Skeletal muscle satellite cell (primary cell): ENCODE data around the gene CUX1.
"Not testable (repeated sequence)": the region's sequence is repeated elsewhere in the genome, so short reads cannot be mapped to it uniquely, and the experiment has no call there.

ENCODE experiments used
- H3K27me3 ChIP-seq: 2 replicates; pipeline ENCODE4 v1.7.0; 2013; ENCODE audit warnings: low read length; ENCODE audit not compliant: control insufficient read depth, insufficient read depth
- H3K36me3 ChIP-seq: 2 replicates; pipeline ENCODE4 v1.7.0; 2013; ENCODE audit warnings: mild to moderate bottlenecking, control low read depth, low read length; ENCODE audit not compliant: insufficient read depth
- H3K4me1 ChIP-seq: 2 replicates; pipeline ENCODE4 v1.7.0; 2013; ENCODE audit warnings: low read length; ENCODE audit not compliant: control insufficient read depth, insufficient read depth
- H3K4me2 ChIP-seq: 2 replicates; pipeline ENCODE4 v1.7.0; 2013; ENCODE audit warnings: mild to moderate bottlenecking, low read length
- H3K4me3 ChIP-seq: 2 replicates; pipeline ENCODE4 v1.7.0; 2013; ENCODE audit warnings: low read length
- H3K9ac ChIP-seq: 2 replicates; pipeline ENCODE4 v1.7.0; 2013; ENCODE audit warnings: mild to moderate bottlenecking, low read depth, low read length, moderate library complexity
- H3K9me3 ChIP-seq: replicated peaks from 2 replicates; pipeline ENCODE4 v1.7.0; 2013; ENCODE audit warnings: mild to moderate bottlenecking, control low read depth, low read length

CUX1 gene

DNA sequence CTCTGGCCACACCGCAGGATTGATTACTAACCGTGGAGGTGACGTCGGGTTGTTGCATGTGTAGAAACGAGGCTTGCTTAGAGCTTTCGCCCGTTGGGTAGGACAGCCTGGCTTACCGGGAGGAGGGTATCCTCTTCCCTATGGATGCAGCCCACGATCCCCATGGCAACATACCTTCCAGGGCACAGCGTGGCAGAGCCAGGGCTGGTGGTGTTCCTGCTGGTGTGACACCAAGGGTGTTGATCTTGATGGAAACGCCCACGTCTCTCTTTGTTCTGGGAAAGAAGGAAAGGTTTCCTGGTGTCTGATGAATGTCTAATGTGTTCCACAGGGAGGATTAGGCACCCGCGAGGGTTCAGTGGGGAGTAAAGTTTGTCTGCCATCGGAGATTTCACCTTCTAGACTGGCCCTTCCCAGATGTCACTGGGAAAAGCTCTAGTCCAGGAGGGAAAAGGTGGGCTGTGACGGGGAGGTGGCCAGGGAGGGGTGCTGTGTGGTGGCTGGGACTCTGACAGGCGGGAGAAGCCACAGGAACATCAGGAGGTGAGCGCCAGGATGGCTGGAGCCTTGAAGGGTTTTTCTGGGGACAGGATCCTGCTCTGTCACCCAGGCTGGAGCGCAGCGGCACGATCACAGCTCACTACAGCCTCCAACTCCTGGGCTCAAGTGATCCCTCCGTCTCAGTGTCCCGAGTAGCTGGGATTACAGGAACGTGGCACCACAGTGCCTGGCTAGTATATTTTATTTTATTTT is 102.1 kb downstream of the CUX1 start:
- H3K4me1 ChIP-seq: peaks cover 10% of the 10 kb centered on the region
- no peak overlapping the region for H3K4me2 ChIP-seq
- no peak overlapping the region for H3K9ac ChIP-seq
- H3K36me3 ChIP-seq: peaks cover 29% of the 10 kb centered on the region
- no peaks in the 10 kb centered on the region for H3K9me3 ChIP-seq
- H3K4me3 ChIP-seq: no peak overlapping the region
- H3K27me3 ChIP-seq: no peaks in the 10 kb centered on the region

DNA sequence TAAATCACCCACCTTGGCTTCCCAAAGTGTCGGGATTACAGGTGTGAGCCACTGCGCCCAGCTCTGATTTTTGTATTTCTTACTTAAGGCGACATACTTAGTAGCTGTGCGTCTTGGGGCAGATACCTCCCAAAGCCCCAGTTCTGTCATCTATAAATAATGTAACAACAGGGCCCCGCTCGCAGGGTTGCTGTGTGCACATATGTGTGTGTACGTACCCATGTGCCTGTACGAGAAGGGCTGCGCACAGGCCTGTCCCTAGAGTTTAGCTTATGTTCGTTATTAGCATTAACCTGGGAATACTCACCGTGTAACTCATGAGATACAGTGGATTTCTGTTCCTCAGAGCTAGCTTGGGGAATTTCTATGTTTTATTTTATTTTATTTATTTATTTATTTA is 103.6 kb downstream of the CUX1 start:
- Histone ChIP-seq H3K4me2 (no peak overlapping the region), H3K4me1 (peaks cover 10% of the 10 kb centered on the region), H3K27me3 (no peaks in the 10 kb centered on the region), H3K4me3 (no peak overlapping the region), H3K9ac (no peak overlapping the region), H3K9me3 (no peaks in the 10 kb centered on the region), H3K36me3 (peaks cover 28% of the 10 kb centered on the region)

DNA sequence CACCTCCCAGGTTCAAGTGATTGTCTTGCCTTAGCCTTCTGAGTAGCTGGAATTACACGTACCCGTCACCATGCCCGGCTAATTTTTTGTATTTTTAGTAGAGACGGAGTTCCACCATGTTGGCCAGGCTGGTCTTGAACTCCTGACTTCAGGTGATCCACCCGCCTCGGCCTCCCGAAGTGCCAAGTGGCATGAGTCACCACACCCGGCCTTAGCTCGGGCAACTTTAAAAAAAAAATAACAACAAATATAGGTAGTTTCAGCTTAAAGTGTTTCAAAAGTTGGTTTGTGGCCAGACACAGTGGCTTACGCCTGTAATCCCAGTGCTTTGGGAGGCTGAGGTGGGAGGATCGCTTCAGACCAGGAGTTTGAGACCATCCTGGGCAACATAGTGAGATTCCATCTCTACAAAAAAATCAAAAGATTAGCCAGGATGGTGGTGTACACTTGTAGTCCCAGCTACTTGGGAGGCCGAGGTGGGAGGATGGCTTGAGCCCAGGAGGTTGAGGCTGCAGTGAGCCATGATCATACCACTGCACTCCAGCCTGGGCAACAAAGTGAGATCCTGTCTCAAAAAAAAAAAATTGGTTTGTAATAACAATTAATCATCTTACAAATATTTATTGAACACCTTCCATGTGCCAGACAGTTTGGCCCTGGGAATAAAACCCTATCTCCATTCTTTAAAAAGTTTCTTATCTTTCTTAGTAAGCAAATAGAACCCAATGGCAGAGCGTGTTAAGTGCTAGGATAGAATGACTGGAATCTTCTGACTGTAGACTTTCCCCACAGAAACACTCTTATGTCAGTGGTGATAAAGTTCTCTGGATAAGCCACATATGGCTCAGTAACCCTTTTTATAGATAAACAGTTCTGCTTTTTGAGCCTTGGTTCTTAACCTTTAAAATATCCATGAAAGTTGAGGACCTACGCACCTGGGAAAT is 104.4 kb downstream of the CUX1 start:
- not testable (repeated sequence) for H3K4me3 ChIP-seq, H3K4me2 ChIP-seq, H3K27me3 ChIP-seq, H3K9ac ChIP-seq, H3K9me3 ChIP-seq
- H3K4me1 ChIP-seq: peaks cover 10% of the 10 kb centered on the region
- peaks cover 21% of the 10 kb centered on the region for H3K36me3 ChIP-seq

DNA sequence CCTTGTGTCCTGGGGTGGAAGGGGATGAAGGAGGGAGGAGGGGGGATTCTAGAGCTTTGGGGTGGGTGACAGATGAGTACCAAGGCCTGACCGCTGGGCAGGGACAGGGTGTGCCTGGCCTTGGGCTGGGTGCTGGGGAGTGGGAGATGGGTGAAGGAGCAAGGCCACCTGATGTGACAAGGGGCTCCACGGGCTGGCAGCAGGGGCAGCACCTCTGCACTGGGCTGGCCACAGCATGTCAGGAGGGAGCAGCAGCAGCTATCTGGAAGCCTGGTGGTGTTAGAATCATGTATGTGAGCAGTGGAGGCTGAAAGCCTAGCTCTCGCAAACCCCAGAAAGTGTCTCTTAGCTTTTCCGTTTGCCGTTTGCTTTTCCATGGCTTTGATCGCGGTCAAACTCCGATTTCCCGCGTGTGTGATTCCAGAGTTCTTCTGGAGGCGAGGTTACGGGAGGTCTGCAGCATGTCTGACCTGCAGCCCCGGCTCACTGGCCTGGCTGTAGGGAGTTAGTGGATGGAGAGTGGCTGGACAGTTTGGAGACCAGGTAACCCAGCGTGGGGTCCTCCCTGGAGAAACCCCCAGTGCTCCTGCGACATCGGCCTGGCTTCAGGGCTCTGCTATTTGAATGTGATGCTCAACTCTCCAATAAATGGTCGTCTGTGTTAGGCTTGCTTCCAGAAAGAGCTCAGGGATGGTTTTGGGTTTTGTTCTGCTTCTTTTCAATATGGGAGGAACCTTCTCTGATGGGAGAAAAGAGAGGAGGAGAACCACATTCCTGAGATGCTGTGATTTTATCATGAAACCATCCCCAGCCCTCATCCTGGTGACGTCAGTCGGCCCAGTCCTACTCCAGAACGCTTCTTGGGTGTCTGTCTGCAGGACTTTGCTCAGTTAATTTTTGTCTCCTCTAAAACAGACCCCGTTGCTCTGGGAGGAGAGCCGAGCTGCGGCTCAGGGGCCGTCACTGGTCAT is 105.5 kb downstream of the CUX1 start:
- Histone ChIP-seq H3K4me2 (no peak overlapping the region), H3K9ac (no peak overlapping the region)

DNA sequence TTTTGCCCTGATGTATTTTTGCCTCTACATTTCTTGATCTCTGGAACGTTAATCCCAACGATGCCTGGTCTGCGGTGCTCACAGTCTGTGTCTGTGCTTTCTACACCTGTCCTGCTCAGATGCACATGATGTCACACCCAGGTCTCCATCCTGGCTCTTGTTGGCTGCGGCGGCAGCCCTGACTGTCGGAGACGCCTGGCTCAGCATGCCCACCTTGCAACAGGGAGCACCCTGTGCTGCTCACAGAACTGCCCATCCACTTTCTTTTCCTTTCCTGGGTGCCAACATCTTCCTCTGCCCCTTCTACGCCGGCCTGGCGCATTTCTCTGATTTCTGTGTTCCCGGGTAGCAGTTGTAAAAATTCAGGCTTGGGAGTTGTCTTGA is 106.2 kb downstream of the CUX1 start:
- Histone ChIP-seq H3K9me3 (no peaks in the 10 kb centered on the region), H3K27me3 (no peaks in the 10 kb centered on the region), H3K4me1 (peaks cover 10% of the 10 kb centered on the region), H3K9ac (no peak overlapping the region), H3K36me3 (peaks cover 9% of the 10 kb centered on the region), H3K4me2 (no peak overlapping the region), H3K4me3 (no peak overlapping the region)

More for the DNA sequence above, 105.5 kb downstream of the CUX1 start:
- peaks cover 10% of the 10 kb centered on the region for H3K4me1 ChIP-seq
- no peaks in the 10 kb centered on the region for H3K27me3 ChIP-seq
- H3K36me3 ChIP-seq: peaks cover 14% of the 10 kb centered on the region
- H3K9me3 ChIP-seq: no peaks in the 10 kb centered on the region
- no peak overlapping the region for H3K4me3 ChIP-seq

DNA sequence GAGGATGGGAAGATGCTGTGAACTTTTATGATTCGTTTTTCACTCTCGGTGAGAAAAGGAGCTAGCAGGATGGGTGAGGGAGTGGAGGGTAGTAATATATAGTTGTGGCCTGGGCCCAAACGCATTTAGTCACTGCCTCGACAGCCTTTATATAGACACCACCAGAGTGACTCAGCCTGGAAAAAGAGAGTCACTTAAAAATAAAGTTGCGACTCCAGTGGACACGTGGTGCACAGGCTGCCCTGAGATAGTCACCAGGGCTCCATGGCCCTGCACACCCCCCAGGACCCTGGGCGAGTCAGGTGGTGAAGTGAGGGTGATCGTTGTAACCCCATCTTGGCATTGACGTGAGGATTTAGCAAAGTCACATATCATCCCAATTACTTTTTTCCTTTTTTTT is 106.7 kb downstream of the CUX1 start:
- H3K36me3 ChIP-seq: peaks cover 6% of the 10 kb centered on the region
- H3K9ac ChIP-seq: no peak overlapping the region
- no peaks in the 10 kb centered on the region for H3K27me3 ChIP-seq
- no peak overlapping the region for H3K4me2 ChIP-seq
- H3K4me3 ChIP-seq: no peak overlapping the region
- H3K4me1 ChIP-seq: peaks cover 10% of the 10 kb centered on the region
- H3K9me3 ChIP-seq: no peaks in the 10 kb centered on the region

DNA sequence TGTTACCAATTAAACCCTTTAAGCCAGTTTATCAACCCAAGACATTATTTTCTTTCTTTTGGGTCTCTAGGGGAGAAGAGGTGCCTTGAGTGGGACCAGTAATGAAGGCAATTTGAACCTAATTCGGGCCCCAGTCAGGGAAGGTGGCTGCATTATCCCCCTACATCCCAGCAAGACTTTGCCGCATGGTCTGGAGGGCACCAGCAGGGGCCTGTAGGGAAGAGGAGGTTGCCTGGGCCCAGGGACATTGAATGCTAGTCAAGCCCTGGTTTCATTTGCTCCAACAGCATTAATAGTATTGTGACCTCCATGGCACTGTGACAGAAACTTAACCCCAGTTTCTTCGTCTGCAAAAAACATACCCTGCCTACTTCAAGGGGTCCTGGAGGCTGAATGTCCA is 108.8 kb downstream of the CUX1 start:
- no peaks in the 10 kb centered on the region for H3K9me3 ChIP-seq
- H3K9ac ChIP-seq: no peak overlapping the region
- H3K4me1 ChIP-seq: peaks cover 10% of the 10 kb centered on the region
- no peak overlapping the region for H3K4me3 ChIP-seq
- H3K36me3 ChIP-seq: no peaks in the 10 kb centered on the region
- no peak overlapping the region for H3K4me2 ChIP-seq
- H3K27me3 ChIP-seq: no peaks in the 10 kb centered on the region

DNA sequence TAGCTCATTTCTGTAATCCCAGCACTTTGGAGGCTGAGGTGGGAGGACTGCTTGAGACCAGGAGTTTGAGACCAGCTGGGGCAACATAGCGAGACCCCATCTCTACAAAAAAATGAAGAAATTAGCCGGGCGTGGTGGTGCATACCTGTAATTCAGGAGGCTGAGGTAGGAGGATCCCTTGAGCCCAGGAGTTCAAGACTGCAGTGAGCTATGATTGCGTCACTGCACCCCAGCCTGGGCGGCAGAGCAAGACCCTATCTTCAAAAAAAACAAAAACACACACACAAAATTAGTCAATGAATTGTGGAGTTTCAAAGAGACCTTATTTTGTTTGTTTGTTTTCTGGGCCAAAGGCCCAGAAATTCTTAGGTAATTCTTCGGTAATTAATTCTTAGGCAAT is 110.0 kb downstream of the CUX1 start:
- H3K27me3 ChIP-seq: no peaks in the 10 kb centered on the region
- no peak overlapping the region for H3K9ac ChIP-seq
- no peaks in the 10 kb centered on the region for H3K9me3 ChIP-seq
- H3K4me1 ChIP-seq: peaks cover 10% of the 10 kb centered on the region
- no peaks in the 10 kb centered on the region for H3K36me3 ChIP-seq
- H3K4me3 ChIP-seq: no peak overlapping the region
- H3K4me2 ChIP-seq: no peak overlapping the region

DNA sequence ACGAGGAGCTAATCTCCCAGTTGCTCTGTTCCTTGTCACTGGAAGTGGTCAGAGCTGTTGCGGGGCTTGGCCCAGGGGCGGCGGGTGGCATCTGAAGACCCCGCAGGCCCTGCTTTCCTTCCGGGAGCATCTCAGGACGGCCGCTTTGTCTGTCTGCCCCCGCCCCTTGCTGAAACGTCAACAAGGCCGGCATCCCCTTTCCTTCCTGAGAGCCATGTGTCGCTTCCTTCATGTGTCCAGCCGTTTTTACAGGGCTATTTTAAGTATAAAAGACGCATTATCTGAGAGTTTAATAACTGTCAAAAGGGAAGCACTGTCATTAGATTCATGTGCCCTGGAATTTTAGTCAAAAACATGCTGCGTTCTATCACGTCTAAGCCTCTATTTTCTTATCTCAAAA is 110.4 kb downstream of the CUX1 start:
- Histone ChIP-seq H3K9me3 (no peaks in the 10 kb centered on the region), H3K36me3 (no peaks in the 10 kb centered on the region), H3K4me2 (no peak overlapping the region), H3K9ac (no peak overlapping the region), H3K4me3 (no peak overlapping the region), H3K27me3 (no peaks in the 10 kb centered on the region), H3K4me1 (peaks cover 10% of the 10 kb centered on the region)

DNA sequence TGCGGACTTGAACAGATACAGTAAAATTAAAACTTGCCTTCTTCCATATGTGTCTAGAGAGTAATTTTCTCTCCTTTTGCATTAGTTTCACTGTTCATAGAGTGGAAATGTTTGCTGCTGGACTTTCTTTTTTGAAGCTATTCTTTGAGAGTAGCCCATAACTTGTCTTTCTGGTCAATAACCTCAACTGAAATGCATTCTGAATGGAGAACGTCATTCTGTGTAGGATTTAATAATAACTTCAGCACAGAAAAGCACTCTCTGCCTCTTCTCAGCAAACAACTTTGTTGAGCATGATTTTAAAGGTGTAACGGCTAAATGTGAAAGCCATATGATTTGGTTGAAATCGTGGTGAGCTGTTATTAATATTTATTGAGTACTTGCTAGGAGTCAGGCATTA is 111.8 kb downstream of the CUX1 start:
- Histone ChIP-seq H3K9me3 (no peaks in the 10 kb centered on the region), H3K36me3 (no peaks in the 10 kb centered on the region), H3K9ac (no peak overlapping the region), H3K4me3 (no peak overlapping the region), H3K4me2 (no peak overlapping the region), H3K27me3 (no peaks in the 10 kb centered on the region), H3K4me1 (peaks cover under 1% of the 10 kb centered on the region)

DNA sequence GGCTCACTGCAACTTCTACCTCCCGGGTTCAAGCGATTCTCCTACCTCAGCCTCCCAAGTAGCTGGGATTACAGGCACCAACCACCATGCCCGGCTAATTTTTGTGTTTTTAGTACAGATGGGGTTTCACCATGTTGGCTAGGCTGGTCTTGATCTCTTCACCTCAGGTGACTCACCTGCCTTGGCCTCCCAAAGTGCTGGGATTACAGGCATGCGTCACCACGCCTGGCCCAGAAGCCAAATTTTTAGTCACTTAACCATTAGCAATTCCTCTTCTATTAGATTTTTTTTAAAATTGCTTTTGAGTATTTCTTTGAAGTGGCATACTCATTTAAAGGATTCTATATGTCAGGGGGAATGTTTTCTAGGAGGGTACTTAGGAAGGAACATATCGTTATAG is 112.5 kb downstream of the CUX1 start:
- H3K4me3 ChIP-seq, H3K9me3 ChIP-seq, H3K4me1 ChIP-seq, H3K36me3 ChIP-seq, H3K27me3 ChIP-seq, H3K4me2 ChIP-seq, H3K9ac ChIP-seq: not testable (repeated sequence)
